Measurements from ENCODE around the gene CFAP20DC.
"Not testable (repeated sequence)": the region's sequence is repeated elsewhere in the genome, so short reads cannot be mapped to it uniquely, and the experiment has no call there.

Gene CFAP20DC

DNA sequence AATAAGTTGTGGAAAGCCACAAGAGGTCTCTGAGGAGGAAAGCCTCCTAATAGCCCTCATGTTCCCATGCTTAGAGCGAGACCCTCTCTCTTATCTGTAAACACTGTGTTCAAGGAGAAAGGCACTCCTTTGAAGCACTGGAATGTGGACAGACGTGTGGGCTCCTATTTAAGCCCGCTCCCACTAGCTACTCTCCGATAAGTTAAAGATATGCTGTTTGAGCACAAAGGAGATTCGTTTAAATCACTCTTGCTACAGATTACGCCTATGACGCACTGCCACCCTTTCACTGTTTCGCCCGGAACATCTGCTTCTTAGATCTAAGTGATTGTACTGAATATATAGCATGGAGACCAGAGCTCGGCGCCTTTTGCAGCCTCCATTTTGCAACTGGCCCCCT, 325.5 kb downstream of the CFAP20DC start:
- DNase-seq, result no peak

- DNase-seq, result no peak
These were observed 326.7 kb downstream of the CFAP20DC start for GRCh38 chr3:58723173-58723572.

- no peak for DNase-seq
These were observed 327.3 kb downstream of the CFAP20DC start for GRCh38 chr3:58722561-58722960.

GRCh38 chr3:58720526-58720925, 329.3 kb downstream of the CFAP20DC start:
- no peak for DNase-seq

- no peak for DNase-seq
These were observed 330.1 kb downstream of the CFAP20DC start for GRCh38 chr3:58719684-58720083.

GRCh38 chr3:58713715-58714401, 336.0 kb downstream of the CFAP20DC start:
- DNase-seq, result no peak

DNA sequence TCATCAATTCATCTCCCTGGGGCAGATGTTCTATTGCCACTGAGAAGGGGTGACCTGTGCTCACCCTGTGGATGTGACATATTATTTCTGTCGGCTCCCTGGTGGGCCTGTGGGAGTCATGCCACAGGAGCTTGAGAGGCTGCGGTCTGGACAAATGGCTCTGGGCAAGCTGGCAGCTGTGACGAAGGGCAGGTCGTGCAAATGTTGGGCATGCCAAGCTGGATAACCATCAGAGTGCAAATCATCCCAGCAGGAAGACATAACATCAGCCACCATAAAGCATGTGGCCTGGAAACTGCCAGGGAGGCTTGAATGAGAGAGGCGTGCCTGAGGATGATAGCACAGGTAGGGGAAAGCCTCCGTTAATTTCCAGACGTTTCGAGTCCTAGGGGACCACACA, 338.0 kb downstream of the CFAP20DC start:
- no peak for DNase-seq

DNA sequence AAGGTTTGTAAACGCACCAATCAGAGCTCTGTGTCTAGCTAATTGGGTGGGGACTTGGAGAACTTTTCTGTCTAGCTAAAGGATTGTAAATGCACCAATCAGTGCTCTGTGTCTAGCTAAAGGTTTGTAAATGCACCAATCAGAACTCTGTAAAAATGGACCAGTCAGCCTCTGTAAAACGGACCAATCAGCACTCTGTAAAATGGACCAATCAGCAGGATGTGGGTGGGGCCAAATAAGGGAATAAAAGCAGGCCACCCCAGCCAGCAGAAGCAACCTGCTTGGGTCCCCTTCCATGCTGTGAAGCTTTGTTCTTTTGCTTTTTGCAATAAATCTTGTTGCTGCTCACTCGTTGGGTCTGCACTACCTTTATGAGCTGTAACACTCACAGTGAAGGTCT, 340.8 kb downstream of the CFAP20DC start:
- DNase-seq, result not testable (repeated sequence)

DNA sequence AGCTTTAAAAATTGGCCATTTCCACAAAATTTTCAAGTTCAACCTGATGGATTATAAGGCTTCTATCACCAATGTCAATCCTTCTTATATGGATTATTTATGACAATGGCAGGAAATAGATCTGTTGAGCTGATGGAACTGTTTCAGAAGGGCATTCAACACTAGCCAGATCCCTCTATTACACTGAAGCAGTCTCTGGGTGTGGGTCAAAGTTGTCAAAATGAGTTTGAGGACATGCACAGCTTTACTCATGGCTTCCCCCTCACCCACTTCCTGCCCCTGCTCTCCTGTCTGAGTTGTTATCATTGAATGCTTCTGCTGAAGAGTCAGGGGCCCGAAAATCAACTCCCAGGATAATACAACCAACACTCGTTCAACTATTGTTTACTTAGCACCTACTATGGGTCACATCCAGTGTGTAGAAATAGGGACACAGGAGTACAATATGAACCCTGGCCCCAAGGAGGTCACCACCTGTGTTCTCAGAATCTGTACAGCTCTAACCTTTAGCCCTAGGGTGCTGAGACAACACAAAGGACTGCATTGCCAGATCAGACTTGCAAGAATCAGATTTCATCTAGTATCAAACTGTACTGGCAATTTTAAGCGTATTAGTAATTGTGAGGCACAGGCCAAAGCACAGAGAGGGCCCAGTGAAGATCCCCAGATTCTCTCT, 341.6 kb downstream of the CFAP20DC start:
- no peak for DNase-seq

DNA sequence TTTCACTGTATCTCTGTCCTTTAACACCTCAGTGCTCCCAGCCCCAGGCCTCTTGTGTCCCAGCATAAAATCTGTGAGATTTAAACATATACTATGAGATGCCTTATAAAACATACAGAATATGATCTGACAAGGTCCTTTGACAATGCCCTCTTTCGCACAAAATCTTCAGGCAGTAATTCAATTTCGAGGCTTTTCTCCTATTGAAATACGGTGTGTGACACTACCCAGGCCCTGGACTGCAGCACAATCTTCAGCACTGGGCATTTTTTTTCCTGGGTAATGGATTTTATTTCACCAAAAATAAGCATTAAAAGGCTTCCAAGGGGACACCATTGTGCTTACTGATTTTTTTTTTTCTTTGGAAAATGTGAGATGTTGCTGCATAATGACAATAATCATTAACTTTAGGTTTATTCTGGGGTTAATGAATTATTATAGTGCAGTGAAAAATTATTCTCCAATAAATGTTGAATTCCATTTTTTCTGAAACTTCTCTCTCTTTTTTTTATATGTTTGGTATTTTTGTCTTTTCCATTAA, 342.4 kb downstream of the CFAP20DC start:
- no peak for DNase-seq

GRCh38 chr3:58706395-58707167, 343.2 kb downstream of the CFAP20DC start:
- no peak for DNase-seq

GRCh38 chr3:58704745-58705144, 345.1 kb downstream of the CFAP20DC start:
- DNase-seq, result no peak

GRCh38 chr3:58704304-58704703, 345.5 kb downstream of the CFAP20DC start:
- DNase-seq, result not testable (repeated sequence)

GRCh38 chr3:58698246-58698645, 351.6 kb downstream of the CFAP20DC start:
- no peak for DNase-seq

GRCh38 chr3:58697561-58697960, 352.3 kb downstream of the CFAP20DC start:
- DNase-seq, result no peak

- DNase-seq, result not testable (repeated sequence)
These were observed 353.0 kb downstream of the CFAP20DC start for GRCh38 chr3:58696813-58697212.

- no peak for DNase-seq
These were observed 353.7 kb downstream of the CFAP20DC start for GRCh38 chr3:58696093-58696492.

DNA sequence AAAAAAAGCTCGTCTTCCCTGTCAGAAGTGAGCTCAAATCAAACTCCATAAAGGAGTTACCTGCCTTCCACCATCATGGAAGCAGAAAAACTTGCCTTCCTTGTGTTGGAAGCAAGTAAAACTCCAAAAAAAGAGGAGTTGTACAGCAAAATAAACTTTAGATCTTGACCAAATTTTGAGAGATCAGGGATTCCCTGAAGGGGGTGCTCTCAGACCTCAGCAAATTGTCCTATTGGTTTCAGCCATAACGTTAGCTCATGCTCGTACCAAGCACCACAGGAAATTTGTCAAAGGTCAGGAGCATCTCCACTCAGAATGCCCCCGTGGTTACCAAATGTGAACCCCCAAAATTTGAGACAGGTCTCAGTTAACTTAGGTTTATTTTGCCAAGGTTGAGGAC, 354.5 kb downstream of the CFAP20DC start:
- not testable (repeated sequence) for DNase-seq

DNA sequence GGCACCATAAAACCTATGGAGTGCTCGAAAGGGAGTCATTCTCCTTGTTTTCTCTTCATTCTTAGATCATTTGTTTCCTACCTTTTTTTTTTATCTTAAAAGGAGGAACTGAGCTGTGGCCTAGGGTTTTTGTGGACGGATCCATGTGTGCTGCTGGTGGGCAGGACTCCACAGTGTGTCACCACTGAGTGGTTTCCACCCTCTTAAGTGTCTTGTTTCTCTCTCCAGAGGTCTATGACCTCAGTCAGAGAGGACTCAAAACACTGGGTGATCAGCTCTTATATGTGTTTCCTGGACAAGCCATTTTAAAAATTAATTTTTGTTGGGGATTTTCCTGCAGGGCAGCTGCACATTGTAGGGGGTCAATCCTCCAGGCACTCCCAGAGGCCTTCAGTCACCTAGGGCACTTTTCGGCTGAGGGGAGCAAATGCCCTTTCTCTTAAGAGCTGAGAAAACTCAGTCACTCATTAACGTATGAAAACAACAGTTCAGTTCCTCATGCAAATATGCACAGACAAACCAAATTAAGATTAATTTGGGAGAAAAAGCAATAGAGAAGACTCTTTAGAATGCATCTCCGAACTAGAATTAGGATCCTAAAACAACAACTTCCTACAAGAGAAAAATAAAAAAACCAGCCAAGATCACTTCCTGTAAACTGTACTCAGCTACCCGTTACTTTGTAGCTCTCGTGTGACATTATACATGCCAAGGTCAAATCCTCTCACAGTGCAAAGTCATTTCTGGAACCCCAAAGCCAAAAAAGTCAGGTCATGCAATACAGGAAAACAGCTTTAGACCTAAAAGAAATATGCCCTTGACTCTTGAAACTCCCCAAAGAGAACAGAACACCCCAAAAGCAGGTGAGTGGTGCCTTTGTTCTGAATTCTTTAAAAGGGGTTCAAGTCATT, 355.6 kb downstream of the CFAP20DC start:
- no peak for DNase-seq

DNA sequence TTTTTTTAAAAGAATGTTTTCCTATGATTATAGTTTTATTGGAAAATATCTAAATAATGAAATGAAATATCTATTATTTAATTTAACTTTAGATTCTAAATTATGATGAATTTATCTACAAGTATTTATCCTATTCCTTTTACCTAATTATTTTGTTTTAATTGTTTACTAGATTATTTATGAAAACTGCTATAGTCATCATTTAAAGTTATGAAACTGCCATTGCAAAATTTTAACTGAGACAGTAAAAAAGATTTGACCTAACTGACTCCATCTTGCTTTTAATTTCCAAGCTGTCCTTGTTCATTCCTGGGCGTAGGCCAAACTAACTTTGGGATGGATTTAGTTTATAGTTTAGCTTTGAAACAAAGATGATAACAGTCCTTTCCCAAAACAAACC, 357.3 kb downstream of the CFAP20DC start:
- no peak for DNase-seq

All from stimulated activated CD4-positive, alpha-beta T cell treated with anti-CD3 and anti-CD28 coated beads, Interleukin-1b, Interleukin-23, amount 100 ng/mL, for 48 hours (primary cell).